ENCODE data around the gene FBN1. TPM values are rescaled to one million over a fixed set of nuclear protein-coding genes. Genes with fewer than 3 reads are reported as not detected.
A peak's percentile ranks its signal among the peaks of the same experiment; 100 is the strongest.

FBN1 gene
- total RNA-seq, 8 experiments from 2014 or later, result 3.4 to 777 (median 10.1) TPM

- H3K4me3 ChIP-seq, result no peak overlapping the region
- no peaks in the 10 kb centered on the region for H3K4me1 ChIP-seq (replicated peaks in 1 of 2)
- ATAC-seq (replicated peaks in 6 of 8), result no peak
- in situ Hi-C loops (cut with MboI; ENCODE audit: low pct_unique_long_range_greater_than_20kb in 2 of 9, low sequenced_read_pairs in 9 of 9, unreplicated experiment in 9 of 9), result loop anchor here in 1 of 9 experiments (10.0 kb wide), 1 partner anchor 61 kb away; no protein-coding TSS in a partner anchor
- H3K27ac ChIP-seq, result no peak overlapping the region
Observed at GRCh38 chr15:48426044-48426443, 219.5 kb downstream of the FBN1 start.

- in situ Hi-C loops (cut with MboI; ENCODE audit: low pct_unique_long_range_greater_than_20kb in 2 of 9, low sequenced_read_pairs in 9 of 9, unreplicated experiment in 9 of 9), result loop anchor here in 1 of 9 experiments (10.0 kb wide), 1 partner anchor 60 kb away; no protein-coding TSS in a partner anchor
- H3K27ac ChIP-seq, result no peak overlapping the region
- 80 to 100% (median 100%) methylated on average over 1 to 2 of the region's 2 CpGs; no CpG with 5 or more reads in 5 of the 10 experiments for WGBS, 10 experiments
Observed at GRCh38 chr15:48425051-48425450, 220.5 kb downstream of the FBN1 start.

GRCh38 chr15:48423896-48424475 is 221.5 kb downstream of the FBN1 start:
- peak in 2 of 8 experiments; percentile 37 to 54 for ATAC-seq (replicated peaks in 6 of 8)
- no peaks in the 10 kb centered on the region for H3K4me1 ChIP-seq (replicated peaks in 1 of 2)

More at GRCh38 chr15:48425051-48425450, 220.5 kb downstream of the FBN1 start:
- Histone ChIP-seq H3K4me3 (no peak overlapping the region), H3K4me1 (replicated peaks in 1 of 2) (no peaks in the 10 kb centered on the region)
- no peak for ATAC-seq (replicated peaks in 6 of 8)

GRCh38 chr15:48423342-48423741 is 222.2 kb downstream of the FBN1 start:
- no peak overlapping the region for H3K27ac ChIP-seq
- in situ Hi-C loops (cut with MboI; ENCODE audit: low pct_unique_long_range_greater_than_20kb in 2 of 9, low sequenced_read_pairs in 9 of 9, unreplicated experiment in 9 of 9), result loop anchor here in 1 of 9 experiments (10.0 kb wide), 1 partner anchor 59 kb away; no protein-coding TSS in a partner anchor
- no peak overlapping the region for H3K4me3 ChIP-seq
- ATAC-seq (replicated peaks in 6 of 8), result no peak
- no peaks in the 10 kb centered on the region for H3K4me1 ChIP-seq (replicated peaks in 1 of 2)
- WGBS, 10 experiments, result 83 to 100% (median 100%) methylated on average over 1 to 3 of the region's 3 CpGs; no CpG with 5 or more reads in 3 of the 10 experiments

More at GRCh38 chr15:48423896-48424475, 221.5 kb downstream of the FBN1 start:
- WGBS, 10 experiments, result 78 to 100% (median 86%) methylated on average over 1 to 2 of the region's 2 CpGs; no CpG with 5 or more reads in 4 of the 10 experiments
- Histone ChIP-seq H3K4me3 (no peak overlapping the region), H3K27ac (no peak overlapping the region)
- in situ Hi-C loops (cut with MboI; ENCODE audit: low pct_unique_long_range_greater_than_20kb in 2 of 9, low sequenced_read_pairs in 9 of 9, unreplicated experiment in 9 of 9), result loop anchor here in 1 of 9 experiments (10.0 kb wide), 1 partner anchor 59 kb away; no protein-coding TSS in a partner anchor

- WGBS, 10 experiments, result 7 to 100% (median 81%) methylated on average over 1 to 3 of the region's 3 CpGs; no CpG with 5 or more reads in 1 of the 10 experiments
- Histone ChIP-seq H3K27ac (no peak overlapping the region), H3K4me1 (replicated peaks in 1 of 2) (no peaks in the 10 kb centered on the region), H3K4me3 (no peak overlapping the region)
- in situ Hi-C loops (cut with MboI; ENCODE audit: low pct_unique_long_range_greater_than_20kb in 2 of 9, low sequenced_read_pairs in 9 of 9, unreplicated experiment in 9 of 9), result loop anchor here in 1 of 9 experiments (10.0 kb wide), 1 partner anchor 58 kb away; no protein-coding TSS in a partner anchor
- ATAC-seq (replicated peaks in 6 of 8), result peak in 2 of 8 experiments; percentile 16 to 34
Observed at GRCh38 chr15:48422401-48422800, 223.1 kb downstream of the FBN1 start.

- ATAC-seq (replicated peaks in 6 of 8), result no peak
- in situ Hi-C loops (cut with MboI; ENCODE audit: low pct_unique_long_range_greater_than_20kb in 2 of 9, low sequenced_read_pairs in 9 of 9, unreplicated experiment in 9 of 9), result loop anchor here in 1 of 9 experiments (10.0 kb wide), 1 partner anchor 57 kb away; no protein-coding TSS in a partner anchor
- Histone ChIP-seq H3K4me1 (replicated peaks in 1 of 2) (no peaks in the 10 kb centered on the region), H3K4me3 (no peak overlapping the region), H3K27ac (no peak overlapping the region)
- 60 to 100% (median 86%) methylated on average over 1 to 4 of the region's 5 CpGs; no CpG with 5 or more reads in 1 of the 10 experiments for WGBS, 10 experiments
Observed at GRCh38 chr15:48421362-48421761, 224.1 kb downstream of the FBN1 start.

- no peak overlapping the region for H3K4me3 ChIP-seq
- no peaks in the 10 kb centered on the region for H3K4me1 ChIP-seq (replicated peaks in 1 of 2)
- WGBS, 10 experiments, result 43 to 100% (median 100%) methylated on average over 1 to 2 of the region's 2 CpGs
- ATAC-seq (replicated peaks in 6 of 8), result no peak
- no peak overlapping the region for H3K27ac ChIP-seq
- in situ Hi-C loops (cut with MboI; ENCODE audit: low pct_unique_long_range_greater_than_20kb in 2 of 9, low sequenced_read_pairs in 9 of 9, unreplicated experiment in 9 of 9), result loop anchor here in 1 of 9 experiments (10.0 kb wide), 1 partner anchor 55 kb away; no protein-coding TSS in a partner anchor
Observed at GRCh38 chr15:48419896-48420295, 225.6 kb downstream of the FBN1 start.

- in situ Hi-C loops (cut with MboI; ENCODE audit: low pct_unique_long_range_greater_than_20kb in 2 of 9, low sequenced_read_pairs in 9 of 9, unreplicated experiment in 9 of 9), result no loop called here
- Histone ChIP-seq H3K4me3 (no peak overlapping the region), H3K4me1 (replicated peaks in 1 of 2) (no peaks in the 10 kb centered on the region), H3K27ac (no peak overlapping the region)
- ATAC-seq (replicated peaks in 6 of 8), result no peak
- 56 to 91% (median 81%) methylated on average over 1 to 3 of the region's 3 CpGs for WGBS, 10 experiments
Observed at GRCh38 chr15:48418343-48418742, 227.2 kb downstream of the FBN1 start.

GRCh38 chr15:48416301-48416700 is 229.2 kb downstream of the FBN1 start:
- ATAC-seq (replicated peaks in 6 of 8), result no peak

GRCh38 chr15:48415036-48415886 is 230.2 kb downstream of the FBN1 start:
- H3K4me1 ChIP-seq (replicated peaks in 1 of 2), result no peaks in the 10 kb centered on the region
- no peak overlapping the region for H3K27ac ChIP-seq
- ATAC-seq (replicated peaks in 6 of 8), result no peak
- no peak overlapping the region for H3K4me3 ChIP-seq
- 67 to 97% (median 95%) methylated on average over 3 to 12 of the region's 15 CpGs; no CpG with 5 or more reads in 2 of the 10 experiments for WGBS, 10 experiments
- in situ Hi-C loops (cut with MboI; ENCODE audit: low pct_unique_long_range_greater_than_20kb in 2 of 9, low sequenced_read_pairs in 9 of 9, unreplicated experiment in 9 of 9), result no loop called here

More at GRCh38 chr15:48416301-48416700, 229.2 kb downstream of the FBN1 start:
- H3K4me3 ChIP-seq, result no peak overlapping the region
- 18 to 100% (median 69%) methylated on average over 2 to 3 of the region's 3 CpGs; no CpG with 5 or more reads in 2 of the 10 experiments for WGBS, 10 experiments
- no peaks in the 10 kb centered on the region for H3K4me1 ChIP-seq (replicated peaks in 1 of 2)
- H3K27ac ChIP-seq, result no peak overlapping the region
- in situ Hi-C loops (cut with MboI; ENCODE audit: low pct_unique_long_range_greater_than_20kb in 2 of 9, low sequenced_read_pairs in 9 of 9, unreplicated experiment in 9 of 9), result no loop called here

GRCh38 chr15:48414015-48414414 is 231.5 kb downstream of the FBN1 start:
- no peaks in the 10 kb centered on the region for H3K4me1 ChIP-seq (replicated peaks in 1 of 2)
- WGBS, 10 experiments, result 0 to 100% (median 88%) methylated on average over 1 to 3 of the region's 3 CpGs; no CpG with 5 or more reads in 3 of the 10 experiments
- in situ Hi-C loops (cut with MboI; ENCODE audit: low pct_unique_long_range_greater_than_20kb in 2 of 9, low sequenced_read_pairs in 9 of 9, unreplicated experiment in 9 of 9), result no loop called here
- H3K4me3 ChIP-seq, result no peak overlapping the region
- H3K27ac ChIP-seq, result no peak overlapping the region
- ATAC-seq (replicated peaks in 6 of 8), result peak in 1 of 8 experiments; percentile 11

GRCh38 chr15:48413304-48413703 is 232.2 kb downstream of the FBN1 start:
- Histone ChIP-seq H3K4me3 (no peak overlapping the region), H3K4me1 (replicated peaks in 1 of 2) (no peaks in the 10 kb centered on the region), H3K27ac (no peak overlapping the region)
- no peak for ATAC-seq (replicated peaks in 6 of 8)
- in situ Hi-C loops (cut with MboI; ENCODE audit: low pct_unique_long_range_greater_than_20kb in 2 of 9, low sequenced_read_pairs in 9 of 9, unreplicated experiment in 9 of 9), result no loop called here
- WGBS, 10 experiments, result 28 to 97% (median 90%) methylated on average over 3 to 6 of the region's 6 CpGs; no CpG with 5 or more reads in 1 of the 10 experiments

All from motor neuron (in vitro differentiated cells).